HEK293 (cell line): ENCODE results near the gene ATCAY.

ENCODE experiments used
- CTCF ChIA-PET: fragments of 350-600 bp; formaldehyde crosslinking; extraction: SDS; loops from one replicate; lab custom pipeline; 2021; ENCODE audit warnings: antibody characterized with exemption; lab: Yijun Ruan, JAX
- POLR2A ChIA-PET: fragments of 300-600 bp; formaldehyde crosslinking; extraction: SDS; loops from one replicate; lab custom pipeline; 2020; ENCODE audit warnings: antibody characterized with exemption, inconsistent platforms; lab: Yijun Ruan, JAX
- H3K27ac ChIP-seq: fragments of 200-500 bp; sonication (Bioruptor generic); 2 replicates; pipeline ENCODE4 v1.5.1; 2014; ENCODE audit warnings: low read depth, low read length, control low read depth, inconsistent platforms; ENCODE audit errors: extremely low read depth
- H3K36me3 ChIP-seq, 2 experiments: fragments of 200-500 bp in 1 of 2; sonication (Bioruptor generic) in 1 of 2; 1 replicate in 1 of 2; 2 replicates in 1 of 2; pipeline ENCODE4 v1.5.1; 2014 to 2017; ENCODE audit warnings: inconsistent platforms in 2 of 2, low read length in 2 of 2; ENCODE audit not compliant: control insufficient read depth in 2 of 2, insufficient read depth in 1 of 2
- H3K4me1 ChIP-seq: fragments of 200-500 bp; sonication (Bioruptor generic); 2 replicates; pipeline ENCODE4 v1.5.1; 2014; ENCODE audit warnings: mild to moderate bottlenecking, low read length, inconsistent platforms; ENCODE audit not compliant: control insufficient read depth, insufficient read depth
- H3K4me3 ChIP-seq: 2 replicates; pipeline ENCODE4 v1.5.1; 2011; ENCODE audit warnings: low read depth, mild to moderate bottlenecking, control low read depth, low read length, moderate library complexity
- H3K9me3 ChIP-seq: fragments of 200-500 bp; sonication (Bioruptor generic); 2 replicates; pipeline ENCODE4 v1.5.1; 2014; ENCODE audit warnings: low read depth, low read length, inconsistent platforms; ENCODE audit not compliant: control insufficient read depth, insufficient read depth
- HOXA7 ChIP-seq: sonication (generic); formaldehyde crosslinking; IDR thresholded peaks from 2 replicates; pipeline ENCODE4 v1.8.1; 2022; ENCODE audit warnings: missing genetic modification reagents, borderline replicate concordance
- KLF16 ChIP-seq: fragments of 450-650 bp; formaldehyde crosslinking; IDR thresholded peaks from 2 replicates; pipeline ENCODE4 v1.5.1; 2017; ENCODE audit warnings: missing biosample characterization, missing genetic modification characterization
- PATZ1 ChIP-seq: fragments of 450-650 bp; formaldehyde crosslinking; IDR thresholded peaks from 2 replicates; pipeline ENCODE4 v1.5.1; 2016; ENCODE audit warnings: missing biosample characterization, missing genetic modification characterization
- SP3 ChIP-seq: fragments of 450-650 bp; formaldehyde crosslinking; IDR thresholded peaks from 2 replicates; pipeline ENCODE4 v1.5.1; 2016; ENCODE audit warnings: missing biosample characterization, missing genetic modification characterization
- ZBTB11 ChIP-seq: fragments of 450-650 bp; formaldehyde crosslinking; conservative IDR thresholded peaks from 2 replicates; pipeline ENCODE4 v1.5.1; 2016; ENCODE audit warnings: low read depth, missing biosample characterization, missing genetic modification characterization
- ZBTB21 ChIP-seq: fragments of 450-650 bp; formaldehyde crosslinking; IDR thresholded peaks from 2 replicates; pipeline ENCODE4 v1.5.1; 2017; ENCODE audit warnings: missing biosample characterization, missing genetic modification characterization
- ZIC2 ChIP-seq: fragments of 450-650 bp; formaldehyde crosslinking; IDR thresholded peaks from 2 replicates; pipeline ENCODE4 v1.5.1; 2016; ENCODE audit warnings: missing biosample characterization, missing genetic modification characterization
- ZNF112 ChIP-seq: fragments of 450-650 bp; formaldehyde crosslinking; IDR thresholded peaks from 2 replicates; pipeline ENCODE4 v1.5.0; 2017; ENCODE audit warnings: missing biosample characterization, missing genetic modification characterization
- ZNF184 ChIP-seq: fragments of 450-650 bp; IDR thresholded peaks from 2 replicates; pipeline ENCODE4 v1.5.1; 2018; ENCODE audit warnings: missing biosample characterization, mild to moderate bottlenecking, missing genetic modification characterization
- ZNF223 ChIP-seq: fragments of 450-650 bp; formaldehyde crosslinking; IDR thresholded peaks from 2 replicates; pipeline ENCODE4 v1.5.1; 2016; ENCODE audit warnings: missing biosample characterization, missing genetic modification characterization
- ZNF239 ChIP-seq: fragments of 450-650 bp; formaldehyde crosslinking; IDR thresholded peaks from 2 replicates; pipeline ENCODE4 v1.5.1; 2016; ENCODE audit warnings: missing biosample characterization, missing genetic modification characterization
- ZNF274 ChIP-seq, 2 experiments: fragments of 200-500 bp in 1 of 2; fragments of 450-650 bp in 1 of 2; sonication (Bioruptor generic) in 1 of 2; formaldehyde crosslinking in 1 of 2; IDR thresholded peaks; 2 replicates each; pipeline versions ENCODE4 v1.5.1 to v1.6.1; 2014 to 2016; ENCODE audit warnings: borderline replicate concordance in 1 of 2, inconsistent platforms in 1 of 2, low read length in 1 of 2, missing biosample characterization in 1 of 2, missing genetic modification characterization in 1 of 2
- ZNF366 ChIP-seq: fragments of 450-650 bp; formaldehyde crosslinking; conservative IDR thresholded peaks from 2 replicates; pipeline ENCODE4 v1.5.1; 2016; ENCODE audit warnings: missing biosample characterization, missing genetic modification characterization
- ZNF37A ChIP-seq: fragments of 450-650 bp; IDR thresholded peaks from 2 replicates; pipeline ENCODE4 v1.5.1; 2018; ENCODE audit warnings: missing biosample characterization, missing genetic modification characterization
- ZNF48 ChIP-seq: fragments of 450-650 bp; formaldehyde crosslinking; IDR thresholded peaks from 2 replicates; pipeline ENCODE4 v1.5.1; 2016; ENCODE audit warnings: missing biosample characterization, missing genetic modification characterization
- ZNF501 ChIP-seq: fragments of 450-650 bp; formaldehyde crosslinking; IDR thresholded peaks from 2 replicates; pipeline ENCODE4 v1.5.1; 2016; ENCODE audit warnings: missing biosample characterization, missing genetic modification characterization
- ZNF768 ChIP-seq: fragments of 450-650 bp; formaldehyde crosslinking; IDR thresholded peaks from 2 replicates; pipeline ENCODE4 v1.5.1; 2018; ENCODE audit warnings: missing biosample characterization, mild to moderate bottlenecking, missing genetic modification characterization
- ZNF785 ChIP-seq: fragments of 450-650 bp; formaldehyde crosslinking; IDR thresholded peaks from 2 replicates; pipeline ENCODE4 v1.5.1; 2016; ENCODE audit warnings: missing biosample characterization, missing genetic modification characterization
- ZSCAN18 ChIP-seq: fragments of 450-650 bp; formaldehyde crosslinking; IDR thresholded peaks from 2 replicates; pipeline ENCODE4 v1.5.1; 2016; ENCODE audit warnings: missing biosample characterization, missing genetic modification characterization
- ZXDB ChIP-seq: fragments of 450-650 bp; formaldehyde crosslinking; IDR thresholded peaks from 2 replicates; pipeline ENCODE4 v1.5.1; 2016; ENCODE audit warnings: missing biosample characterization, missing genetic modification characterization
- TF ChIP-seq, protein P1 (sequence below): fragments of 450-650 bp; formaldehyde crosslinking; IDR thresholded peaks from 2 replicates; pipeline ENCODE4 v1.5.1; 2016; ENCODE audit warnings: missing biosample characterization, missing genetic modification characterization
- TF ChIP-seq, protein P2 (sequence below): fragments of 450-650 bp; formaldehyde crosslinking; IDR thresholded peaks from 2 replicates; pipeline ENCODE4 v1.5.1; 2016; ENCODE audit warnings: missing biosample characterization, missing genetic modification characterization
- TF ChIP-seq, protein P3 (sequence below): fragments of 450-650 bp; formaldehyde crosslinking; IDR thresholded peaks from 2 replicates; pipeline ENCODE4 v1.5.1; 2016; ENCODE audit warnings: missing biosample characterization, missing genetic modification characterization, low read depth

The ATCAY gene

DNA sequence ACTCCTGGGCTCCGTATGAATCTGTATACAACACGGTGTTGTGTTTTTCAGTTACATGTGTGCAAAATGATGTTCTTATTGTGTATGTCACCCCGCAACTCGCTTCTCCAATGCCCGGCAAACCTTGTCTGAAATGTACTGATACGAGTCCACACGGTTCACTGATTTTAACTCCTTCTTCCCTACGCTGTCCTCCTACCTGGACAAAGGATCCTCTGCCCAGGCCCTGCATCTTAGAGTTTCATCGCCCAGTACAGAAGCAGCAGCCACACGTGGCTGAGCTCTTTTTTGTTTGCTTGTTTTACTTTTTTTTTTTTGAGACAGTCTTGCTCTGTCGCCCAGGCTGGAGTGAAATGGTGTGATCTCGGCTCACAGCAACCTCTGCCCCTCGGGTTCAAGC, 40.5 kb upstream of the ATCAY start:
- H3K9me3 ChIP-seq, result no peaks in the 10 kb centered on the region
- H3K36me3 ChIP-seq, result no peaks in the 10 kb centered on the region
- POLR2A ChIA-PET, result interaction anchor here (0.6 to 0.7 kb wide), 2 partner anchors 25 to 102 kb away, joined by 5 to 7 read pairs; no protein-coding TSS in a partner anchor
- CTCF ChIA-PET, result interaction anchor here (1.0 to 2.0 kb wide), 2 partner anchors 11 to 13 kb away, joined by 3 to 8 read pairs; no protein-coding TSS in a partner anchor
- no peak for TF ChIP-seq ZNF112 (tag by site-specific recombination)
- TF ChIP-seq ZNF37A (tag by site-specific recombination), result no peak
- TF ChIP-seq, protein P1, sequence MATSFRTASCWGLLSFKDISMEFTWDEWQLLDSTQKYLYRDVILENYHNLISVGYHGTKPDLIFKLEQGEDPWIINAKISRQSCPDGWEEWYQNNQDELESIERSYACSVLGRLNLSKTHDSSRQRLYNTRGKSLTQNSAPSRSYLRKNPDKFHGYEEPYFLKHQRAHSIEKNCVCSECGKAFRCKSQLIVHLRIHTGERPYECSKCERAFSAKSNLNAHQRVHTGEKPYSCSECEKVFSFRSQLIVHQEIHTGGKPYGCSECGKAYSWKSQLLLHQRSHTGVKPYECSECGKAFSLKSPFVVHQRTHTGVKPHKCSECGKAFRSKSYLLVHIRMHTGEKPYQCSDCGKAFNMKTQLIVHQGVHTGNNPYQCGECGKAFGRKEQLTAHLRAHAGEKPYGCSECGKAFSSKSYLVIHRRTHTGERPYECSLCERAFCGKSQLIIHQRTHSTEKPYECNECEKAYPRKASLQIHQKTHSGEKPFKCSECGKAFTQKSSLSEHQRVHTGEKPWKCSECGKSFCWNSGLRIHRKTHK (tag by site-specific recombination), result no peak
- TF ChIP-seq ZBTB21 (tag by site-specific recombination), result no peak
- no peak for TF ChIP-seq ZNF223 (tag by site-specific recombination)
- TF ChIP-seq, protein P2, sequence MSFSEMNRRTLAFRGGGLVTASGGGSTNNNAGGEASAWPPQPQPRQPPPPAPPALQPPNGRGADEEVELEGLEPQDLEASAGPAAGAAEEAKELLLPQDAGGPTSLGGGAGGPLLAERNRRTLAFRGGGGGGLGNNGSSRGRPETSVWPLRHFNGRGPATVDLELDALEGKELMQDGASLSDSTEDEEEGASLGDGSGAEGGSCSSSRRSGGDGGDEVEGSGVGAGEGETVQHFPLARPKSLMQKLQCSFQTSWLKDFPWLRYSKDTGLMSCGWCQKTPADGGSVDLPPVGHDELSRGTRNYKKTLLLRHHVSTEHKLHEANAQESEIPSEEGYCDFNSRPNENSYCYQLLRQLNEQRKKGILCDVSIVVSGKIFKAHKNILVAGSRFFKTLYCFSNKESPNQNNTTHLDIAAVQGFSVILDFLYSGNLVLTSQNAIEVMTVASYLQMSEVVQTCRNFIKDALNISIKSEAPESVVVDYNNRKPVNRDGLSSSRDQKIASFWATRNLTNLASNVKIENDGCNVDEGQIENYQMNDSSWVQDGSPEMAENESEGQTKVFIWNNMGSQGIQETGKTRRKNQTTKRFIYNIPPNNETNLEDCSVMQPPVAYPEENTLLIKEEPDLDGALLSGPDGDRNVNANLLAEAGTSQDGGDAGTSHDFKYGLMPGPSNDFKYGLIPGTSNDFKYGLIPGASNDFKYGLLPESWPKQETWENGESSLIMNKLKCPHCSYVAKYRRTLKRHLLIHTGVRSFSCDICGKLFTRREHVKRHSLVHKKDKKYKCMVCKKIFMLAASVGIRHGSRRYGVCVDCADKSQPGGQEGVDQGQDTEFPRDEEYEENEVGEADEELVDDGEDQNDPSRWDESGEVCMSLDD (tag by site-specific recombination), result no peak
- TF ChIP-seq ZNF239 (tag by site-specific recombination), result no peak
- TF ChIP-seq ZNF785 (tag by site-specific recombination), result no peak
- TF ChIP-seq ZNF366 (tag by site-specific recombination), result no peak
- no peak for TF ChIP-seq ZNF501 (tag by site-specific recombination)
- no peak for TF ChIP-seq ZNF48
- TF ChIP-seq ZXDB (tag by site-specific recombination), result no peak
- H3K4me3 ChIP-seq, result no peak overlapping the region
- H3K27ac ChIP-seq, result no peak overlapping the region
- H3K4me1 ChIP-seq, result no peaks in the 10 kb centered on the region

DNA sequence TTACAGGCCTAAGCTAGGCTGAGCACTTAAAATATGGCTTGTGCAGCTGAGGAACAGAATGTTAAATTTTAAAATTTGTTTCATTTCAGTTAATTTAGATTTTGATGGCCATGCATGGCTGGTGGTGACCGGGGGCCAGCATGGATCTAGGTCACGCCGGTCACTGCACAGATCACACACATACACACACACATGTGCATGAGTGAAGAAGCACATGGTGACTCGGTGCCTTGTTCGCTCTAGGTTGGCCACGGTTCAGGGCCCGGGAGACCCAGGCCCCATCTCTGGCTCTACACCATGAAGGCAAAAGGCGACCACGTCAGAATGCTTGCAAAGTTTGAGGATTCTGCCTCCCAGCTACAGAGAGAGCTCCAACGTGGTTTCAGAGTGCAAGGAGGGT, 39.7 kb upstream of the ATCAY start:
- Histone ChIP-seq H3K27ac (no peak overlapping the region), H3K36me3 (no peaks in the 10 kb centered on the region), H3K9me3 (no peaks in the 10 kb centered on the region), H3K4me3 (no peak overlapping the region), H3K4me1 (no peaks in the 10 kb centered on the region)
- CTCF ChIA-PET, result interaction anchor here (1.0 to 2.0 kb wide), 3 partner anchors 11 to 19 kb away, joined by 3 to 8 read pairs (median 6); no protein-coding TSS in a partner anchor
- POLR2A ChIA-PET, result no interaction called here
- TF ChIP-seq ZNF768 (tag by site-specific recombination) (no peak), KLF16 (no peak), ZNF274 (IDR thresholded peaks at IDR 0.05; ENCODE audit: low read length) (no peak), ZNF274 (tag by site-specific recombination; IDR thresholded peaks at IDR 0.05; ENCODE audit: borderline replicate concordance) (no peak), ZBTB11 (no peak), SP3 (no peak), ZNF184 (tag by site-specific recombination) (no peak), HOXA7 (CRISPR knock-in tag) (no peak), ZIC2 (no peak), ZSCAN18 (no peak), PATZ1 (tag by site-specific recombination) (no peak)
- TF ChIP-seq, protein P3, sequence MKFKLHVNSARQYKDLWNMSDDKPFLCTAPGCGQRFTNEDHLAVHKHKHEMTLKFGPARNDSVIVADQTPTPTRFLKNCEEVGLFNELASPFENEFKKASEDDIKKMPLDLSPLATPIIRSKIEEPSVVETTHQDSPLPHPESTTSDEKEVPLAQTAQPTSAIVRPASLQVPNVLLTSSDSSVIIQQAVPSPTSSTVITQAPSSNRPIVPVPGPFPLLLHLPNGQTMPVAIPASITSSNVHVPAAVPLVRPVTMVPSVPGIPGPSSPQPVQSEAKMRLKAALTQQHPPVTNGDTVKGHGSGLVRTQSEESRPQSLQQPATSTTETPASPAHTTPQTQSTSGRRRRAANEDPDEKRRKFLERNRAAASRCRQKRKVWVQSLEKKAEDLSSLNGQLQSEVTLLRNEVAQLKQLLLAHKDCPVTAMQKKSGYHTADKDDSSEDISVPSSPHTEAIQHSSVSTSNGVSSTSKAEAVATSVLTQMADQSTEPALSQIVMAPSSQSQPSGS (tag by site-specific recombination), result no peak
